Lower leg skin (tissue), 3 donors: Measurements from ENCODE around the gene GSTA5.
"Not testable (repeated sequence)": the region's sequence is repeated elsewhere in the genome, so short reads cannot be mapped to it uniquely, and the experiment has no call there.

Source experiments
- CTCF ChIP-seq, 3 donors: fragments of 450-650 bp; IDR thresholded peaks; one replicate each; pipeline ENCODE4 v1.5.1; 2016; ENCODE audit warnings: antibody characterized with exemption in 3 of 3, mild to moderate bottlenecking in 3 of 3, moderate library complexity in 2 of 3
- POLR2A ChIP-seq, 2 donors: fragments of 450-650 bp; IDR thresholded peaks; one replicate each; pipeline ENCODE4 v1.6.1; 2016 to 2017; ENCODE audit warnings: antibody characterized with exemption in 2 of 2, mild to moderate bottlenecking in 1 of 2, moderate library complexity in 1 of 2

- TF ChIP-seq CTCF, POLR2A (IDR thresholded peaks at IDR 0.05): not testable (repeated sequence)
These were observed 13.4 kb downstream of the GSTA5 start for GRCh38 chr6:52827073-52827783.
